ENCODE data around the gene ABCA7.
"Not testable (repeated sequence)": the region's sequence is repeated elsewhere in the genome, so short reads cannot be mapped to it uniquely, and the experiment has no call there.

ABCA7 gene

GRCh38 chr19:1104311-1105007, 64.6 kb downstream of the ABCA7 start:
- peak in 1 of 2 donors; percentile 61 for DNase-seq (ENCODE audit: extremely low read depth in 1 of 2, low read depth in 1 of 2)

DNA sequence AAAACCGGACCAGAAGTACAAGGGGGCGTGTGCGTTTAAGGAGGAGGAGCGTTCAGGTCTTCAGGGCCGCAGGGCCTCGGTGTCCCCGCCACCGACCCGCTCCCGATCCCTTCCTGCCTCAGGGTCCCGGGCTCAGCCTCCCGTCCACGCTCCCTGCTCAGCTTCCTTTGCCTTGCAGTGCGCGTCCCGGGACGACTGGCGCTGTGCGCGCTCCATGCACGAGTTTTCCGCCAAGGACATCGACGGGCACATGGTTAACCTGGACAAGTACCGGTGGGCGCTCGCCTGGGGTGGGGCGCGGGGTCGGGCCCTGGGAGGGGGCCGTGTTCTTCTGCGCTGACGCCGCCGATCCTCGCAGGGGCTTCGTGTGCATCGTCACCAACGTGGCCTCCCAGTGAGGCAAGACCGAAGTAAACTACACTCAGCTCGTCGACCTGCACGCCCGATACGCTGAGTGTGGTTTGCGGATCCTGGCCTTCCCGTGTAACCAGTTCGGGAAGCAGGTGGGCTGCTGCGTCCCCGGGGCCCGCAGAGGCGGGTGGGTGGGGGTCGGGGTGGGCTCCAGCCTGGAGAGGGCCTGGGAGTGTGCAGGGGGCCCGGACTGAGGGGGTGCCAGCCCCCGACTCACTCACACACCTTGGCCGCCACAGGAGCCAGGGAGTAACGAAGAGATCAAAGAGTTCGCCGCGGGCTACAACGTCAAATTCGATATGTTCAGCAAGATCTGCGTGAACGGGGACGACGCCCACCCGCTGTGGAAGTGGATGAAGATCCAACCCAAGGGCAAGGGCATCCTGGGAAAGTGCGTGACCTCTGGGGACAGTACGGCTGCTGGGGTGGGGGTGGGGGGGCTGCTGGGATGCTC, 65.3 kb downstream of the ABCA7 start:
- DNase-seq (ENCODE audit: extremely low read depth in 1 of 2, low read depth in 1 of 2): no peak

- no peak for DNase-seq (ENCODE audit: extremely low read depth in 1 of 2, low read depth in 1 of 2)
Observed at GRCh38 chr19:1105873-1106840, 66.2 kb downstream of the ABCA7 start.

DNA sequence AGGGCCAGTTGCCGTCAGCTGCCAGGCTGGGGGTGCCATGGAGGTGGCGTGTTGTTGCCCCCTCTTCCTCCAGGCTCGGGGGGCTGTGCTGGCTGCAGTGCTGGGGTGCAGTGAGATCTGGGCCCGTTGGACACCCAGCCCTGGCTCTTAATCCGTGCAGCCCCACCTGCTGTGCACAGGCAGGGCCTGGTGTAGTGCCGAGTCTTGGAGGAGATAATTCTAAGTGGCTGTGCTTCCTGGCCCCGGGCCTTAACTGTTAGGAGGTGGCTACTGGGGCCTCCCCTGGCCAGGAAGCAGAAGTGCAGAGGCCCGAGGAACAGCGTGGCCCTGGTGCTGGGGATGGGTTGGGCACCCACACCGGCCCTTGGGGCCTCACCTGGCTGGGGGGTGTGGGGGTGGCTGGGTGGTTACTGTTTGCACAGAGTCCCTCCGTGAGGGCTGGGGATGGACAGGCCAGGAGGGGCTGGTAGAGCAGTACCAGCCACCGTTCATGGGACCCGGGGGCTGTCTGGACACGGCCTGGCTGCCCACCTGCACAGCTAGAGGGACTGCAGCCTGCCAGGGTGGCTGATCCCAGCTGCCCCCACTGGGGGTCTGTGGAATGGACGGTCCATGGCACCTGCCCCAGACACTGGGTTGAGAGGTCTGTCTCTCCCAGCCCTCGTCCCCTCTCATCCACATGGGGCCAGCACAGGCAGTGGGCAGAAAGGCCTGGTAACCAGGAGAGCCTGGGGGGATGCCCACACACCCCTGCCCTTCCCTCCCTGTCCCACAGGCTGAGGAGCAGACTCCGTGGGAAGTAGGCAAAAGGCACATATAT, 67.1 kb downstream of the ABCA7 start:
- DNase-seq (ENCODE audit: extremely low read depth in 1 of 2, low read depth in 1 of 2): no peak

GRCh38 chr19:1107661-1108261, 67.9 kb downstream of the ABCA7 start:
- no peak for DNase-seq (ENCODE audit: extremely low read depth in 1 of 2, low read depth in 1 of 2)

DNA sequence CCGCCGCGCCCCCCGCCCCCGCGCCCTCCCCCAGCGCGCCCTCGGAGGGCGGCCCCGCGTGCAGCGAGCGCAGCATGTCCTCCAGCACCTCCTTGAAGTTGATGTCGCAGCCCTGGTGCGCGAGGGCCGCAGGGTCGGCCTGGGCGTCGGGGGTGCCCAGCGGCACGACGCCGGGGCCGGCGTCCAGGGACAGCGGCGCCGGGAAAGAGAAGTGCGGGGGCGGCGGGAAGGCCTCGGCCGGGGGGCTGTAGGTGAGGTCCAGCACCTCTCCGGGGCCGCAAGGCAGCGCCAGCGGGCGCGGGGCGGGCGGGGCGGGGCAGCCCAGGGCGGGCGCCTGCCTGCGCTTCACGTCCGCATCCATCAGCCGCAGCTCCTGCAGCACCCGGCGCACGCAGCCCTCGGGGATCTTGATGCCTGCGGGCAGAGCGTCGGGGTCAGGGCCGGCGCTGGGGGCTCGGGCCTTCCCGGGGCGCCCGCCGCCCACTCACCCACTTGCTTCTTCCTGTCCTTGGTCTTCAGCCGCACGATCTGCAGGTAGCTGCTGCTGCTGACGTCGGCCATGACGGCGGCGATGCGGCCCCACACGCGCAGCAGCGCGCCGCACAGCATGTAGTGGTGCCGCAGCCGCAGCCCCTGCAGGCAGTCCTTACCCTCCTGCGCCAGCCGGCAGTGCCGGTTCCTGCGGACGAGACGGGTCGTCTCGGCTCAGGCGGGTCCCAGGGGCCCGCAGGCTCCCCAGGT, 68.6 kb downstream of the ABCA7 start:
- DNase-seq (ENCODE audit: extremely low read depth in 1 of 2, low read depth in 1 of 2): no peak

GRCh38 chr19:1109032-1109551, 69.2 kb downstream of the ABCA7 start:
- no peak for DNase-seq (ENCODE audit: extremely low read depth in 1 of 2, low read depth in 1 of 2)

GRCh38 chr19:1109697-1110671, 70.1 kb downstream of the ABCA7 start:
- no peak for DNase-seq (ENCODE audit: extremely low read depth in 1 of 2, low read depth in 1 of 2)

GRCh38 chr19:1110809-1111640, 71.1 kb downstream of the ABCA7 start:
- no peak for DNase-seq (ENCODE audit: extremely low read depth in 1 of 2, low read depth in 1 of 2)

GRCh38 chr19:1111641-1112267, 71.8 kb downstream of the ABCA7 start:
- DNase-seq (ENCODE audit: extremely low read depth in 1 of 2, low read depth in 1 of 2): no peak

DNA sequence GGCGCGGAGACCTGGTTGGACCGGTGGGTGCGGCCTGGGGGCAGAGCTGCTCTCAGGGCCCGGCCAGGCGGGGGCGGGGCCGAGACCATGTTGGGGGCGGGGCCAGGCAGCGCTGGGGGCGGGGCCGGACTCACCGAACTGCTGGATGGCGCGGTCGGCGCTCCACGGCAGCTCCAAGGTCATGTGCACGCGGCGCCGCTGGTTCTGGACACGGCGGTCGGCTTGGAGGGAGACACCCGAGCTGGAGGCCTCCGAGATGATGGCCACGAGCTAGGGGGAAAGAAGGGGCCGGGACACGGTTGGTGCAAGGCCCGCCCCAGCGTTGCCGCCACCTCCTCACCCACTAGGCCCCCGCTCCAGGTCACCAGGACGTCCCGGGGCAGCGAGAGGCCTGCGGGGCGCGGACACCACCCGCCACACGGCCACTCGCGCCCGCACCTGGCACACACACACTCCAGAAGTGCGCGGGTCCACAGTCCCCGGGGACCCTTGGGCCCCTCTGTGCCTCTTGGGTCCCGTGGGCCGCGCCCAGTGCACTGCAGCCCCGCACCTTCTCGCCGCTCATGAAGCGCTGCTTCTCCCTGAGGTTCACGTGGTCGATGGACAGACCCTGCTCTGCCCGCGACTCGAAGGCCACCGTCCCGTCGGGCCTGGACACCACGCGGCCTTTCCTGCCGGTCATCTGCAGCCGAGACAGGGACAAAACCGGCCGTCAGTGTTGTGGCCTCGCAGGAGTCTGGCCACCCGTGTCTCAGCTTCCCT, 72.5 kb downstream of the ABCA7 start:
- DNase-seq (ENCODE audit: extremely low read depth in 1 of 2, low read depth in 1 of 2): no peak

- peak; percentile 63 to 81 for DNase-seq (ENCODE audit: extremely low read depth in 1 of 2, low read depth in 1 of 2)
Observed at GRCh38 chr19:1113030-1113985, 73.4 kb downstream of the ABCA7 start.

GRCh38 chr19:1113986-1114483, 74.1 kb downstream of the ABCA7 start:
- DNase-seq (ENCODE audit: extremely low read depth in 1 of 2, low read depth in 1 of 2): no peak

GRCh38 chr19:1114728-1115127, 74.8 kb downstream of the ABCA7 start:
- DNase-seq (ENCODE audit: extremely low read depth in 1 of 2, low read depth in 1 of 2): not testable (repeated sequence)

All from stimulated activated CD8-positive, alpha-beta memory T cell treated with anti-CD3 and anti-CD28 coated beads, Interleukin-7, amount 100 ng/mL, for 48 hours (primary cell).